Raji (cell line): Measurements from ENCODE around the gene HPCAL4.

Experiments used
- POLR2A ChIP-seq: IDR thresholded peaks from 2 replicates; pipeline ENCODE4 v1.6.1; 2011; ENCODE audit warnings: low read depth, low read length, control low read depth; ENCODE audit not compliant: insufficient read depth

Gene HPCAL4

DNA sequence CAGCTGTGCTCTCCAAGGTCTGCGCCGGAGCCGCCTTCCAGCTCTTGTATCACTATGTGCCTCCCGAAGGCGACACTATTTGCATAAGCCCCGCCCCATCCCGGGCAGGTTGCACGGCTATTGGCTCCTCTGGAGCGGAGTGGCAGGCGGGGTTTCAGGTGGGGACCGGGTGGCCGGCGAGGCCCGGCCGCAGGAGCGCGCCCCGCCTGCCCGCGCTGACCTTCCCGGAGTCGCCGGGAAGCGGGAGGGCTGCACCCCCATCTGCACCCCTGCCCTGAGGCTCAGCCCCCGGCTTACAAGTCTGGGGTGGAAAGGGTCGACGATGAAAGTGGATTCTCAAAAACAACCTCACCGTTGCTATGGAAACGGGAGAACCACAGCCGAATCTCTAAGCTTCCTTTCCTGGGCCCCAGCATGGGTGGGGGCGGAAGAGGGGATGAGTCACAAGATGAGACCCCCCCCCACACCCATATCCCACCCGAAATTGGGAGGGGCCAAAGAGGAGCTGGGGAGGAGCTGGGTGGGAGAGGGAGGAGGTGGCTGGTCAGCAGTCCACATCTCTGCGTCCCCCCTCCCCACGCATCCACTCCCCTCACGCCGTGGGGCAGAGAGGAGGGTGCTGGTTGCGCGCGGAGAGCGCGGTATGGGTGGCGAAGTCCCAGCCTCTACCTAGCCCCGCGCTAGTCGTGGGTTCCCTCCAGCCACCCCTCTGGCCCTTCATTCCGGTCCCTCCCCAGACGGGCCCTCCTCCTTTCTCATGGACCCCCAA is at the start of gene HPCAL4:
Gene HPCAL4 (minus strand): TSS at position 51 of the 769 bp plus-strand sequence. CDS start 6,830 bp downstream, outside the sequence.
- no peak for TF ChIP-seq POLR2A

DNA sequence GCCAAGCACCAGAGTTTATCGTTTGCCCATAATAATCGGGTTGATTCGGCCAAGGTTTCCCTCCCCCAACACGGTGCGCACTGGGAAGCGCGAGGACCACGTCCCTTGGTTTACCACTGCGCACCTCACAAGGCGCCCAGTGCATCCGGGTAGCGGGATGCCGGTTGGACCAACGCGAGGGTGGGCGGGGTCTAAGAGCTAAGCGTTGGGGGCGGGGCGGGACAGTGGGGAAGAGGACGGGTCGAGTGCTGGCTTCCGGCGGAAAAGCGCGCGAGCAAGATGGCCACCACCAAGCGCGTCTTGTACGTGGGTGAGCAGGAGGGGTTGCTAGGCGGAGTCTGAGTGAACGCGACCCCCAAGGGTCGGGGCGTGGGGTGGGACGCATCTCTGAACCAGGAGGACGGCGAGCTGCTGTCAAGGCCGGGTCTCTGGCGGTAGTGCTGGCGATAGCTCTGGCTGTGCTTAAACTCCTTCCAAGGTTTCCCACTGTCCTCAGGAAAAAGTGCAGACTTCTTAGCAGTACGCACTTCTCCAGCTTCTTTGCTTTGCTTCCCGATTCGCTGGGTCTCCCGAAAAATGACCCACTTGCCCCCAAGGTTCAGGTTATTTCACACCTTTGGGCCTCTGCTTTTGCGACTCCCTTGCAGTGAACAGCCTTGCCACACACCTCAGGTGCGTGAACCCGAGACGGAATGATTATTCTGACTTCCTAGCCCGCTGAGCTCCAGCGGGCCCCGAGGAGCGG is 47.6 kb upstream of the HPCAL4 start, which contains the start of gene PPIE:
Gene PPIE (plus strand): TSS at position 261 of the 745 bp plus-strand sequence. CDS start 19 bp downstream, at position 280.
- TF ChIP-seq POLR2A: peak; percentile 87

DNA sequence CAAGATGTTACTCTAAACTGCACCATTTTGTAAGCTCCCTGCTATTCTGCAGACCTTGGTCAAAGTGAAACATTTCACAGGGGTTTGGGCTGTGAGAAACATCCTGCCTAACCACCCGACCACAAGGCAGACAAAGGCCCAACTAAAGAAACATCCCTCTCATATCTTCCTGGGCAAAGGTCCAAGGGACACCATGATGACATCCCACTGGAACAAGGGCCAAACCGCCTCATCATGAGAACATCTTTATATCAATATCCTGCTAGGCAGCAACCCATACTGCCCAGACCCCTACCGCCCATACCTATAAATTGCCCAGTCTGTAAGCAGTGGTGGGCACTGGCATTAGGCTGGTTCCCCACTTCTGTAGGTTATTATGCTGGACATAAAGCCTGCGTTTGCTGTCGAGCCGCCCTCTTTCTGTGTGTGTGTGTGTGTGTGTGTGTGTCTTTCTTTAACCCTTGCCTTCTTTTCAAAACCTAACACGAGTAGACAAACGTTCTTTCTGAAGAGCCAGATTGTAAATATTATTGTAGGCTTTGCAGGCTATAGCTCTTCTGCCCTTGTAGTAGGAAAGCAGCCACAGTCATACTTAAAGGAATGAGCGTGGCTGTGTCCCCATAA is 46.4 kb upstream of the HPCAL4 start:
- TF ChIP-seq POLR2A: no peak

DNA sequence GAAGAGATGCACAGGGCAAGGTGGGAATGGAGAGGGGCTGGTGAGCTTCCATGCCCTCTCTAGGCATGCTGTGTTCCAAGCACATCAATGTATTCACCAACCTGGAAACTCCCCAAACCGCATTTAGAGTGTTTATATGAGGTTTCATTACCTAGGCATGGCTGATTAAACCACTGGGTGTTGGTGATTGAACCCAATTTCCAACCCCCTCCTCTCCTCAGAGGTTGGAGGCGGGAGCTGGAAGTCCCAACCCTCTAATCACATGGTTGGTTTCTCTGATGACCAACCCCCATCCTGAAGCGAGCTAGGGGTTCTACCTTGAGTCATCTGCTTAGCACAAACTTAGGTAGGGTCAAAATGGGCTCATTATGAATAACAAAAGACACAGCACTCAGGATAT is 44.5 kb upstream of the HPCAL4 start:
- no peak for TF ChIP-seq POLR2A

DNA sequence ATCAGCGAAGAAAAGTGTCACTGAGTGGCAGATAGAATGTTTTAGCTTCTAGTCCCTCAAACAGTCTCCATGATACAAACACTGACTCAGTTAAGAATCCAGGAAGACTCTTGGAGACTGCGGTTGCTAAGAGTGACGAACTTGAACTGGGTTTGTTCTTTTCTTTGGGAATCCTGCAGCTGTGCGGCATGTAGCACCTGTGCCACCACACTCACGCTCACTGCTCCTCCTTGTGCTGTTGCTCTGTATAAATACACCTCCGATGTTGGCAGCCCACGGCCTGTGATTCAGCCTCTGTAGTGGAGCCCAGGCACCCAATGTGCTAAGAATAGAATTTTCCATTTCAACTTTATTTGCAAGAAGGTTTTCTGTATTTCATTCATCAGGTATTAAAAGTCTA is 41.9 kb upstream of the HPCAL4 start:
- TF ChIP-seq POLR2A: no peak

DNA sequence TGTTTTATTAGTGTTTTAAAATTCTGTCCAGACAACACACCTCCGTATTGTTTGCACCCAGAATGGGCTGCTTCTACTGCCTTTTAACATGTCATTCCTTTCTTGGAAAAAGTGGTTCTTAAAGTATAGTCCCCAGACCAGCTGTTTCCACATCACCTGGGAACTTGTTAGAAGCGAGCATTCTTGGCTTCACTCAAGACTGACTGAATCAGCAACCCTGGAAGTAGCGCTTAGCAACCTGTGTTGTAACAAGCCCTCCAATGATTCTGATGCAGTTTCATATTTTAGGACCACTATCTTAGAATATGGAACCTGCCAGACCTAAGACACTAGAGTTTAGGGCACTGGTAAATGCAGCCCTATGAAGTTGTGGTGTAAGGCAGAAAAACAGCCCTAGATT is 41.5 kb upstream of the HPCAL4 start:
- TF ChIP-seq POLR2A: no peak

DNA sequence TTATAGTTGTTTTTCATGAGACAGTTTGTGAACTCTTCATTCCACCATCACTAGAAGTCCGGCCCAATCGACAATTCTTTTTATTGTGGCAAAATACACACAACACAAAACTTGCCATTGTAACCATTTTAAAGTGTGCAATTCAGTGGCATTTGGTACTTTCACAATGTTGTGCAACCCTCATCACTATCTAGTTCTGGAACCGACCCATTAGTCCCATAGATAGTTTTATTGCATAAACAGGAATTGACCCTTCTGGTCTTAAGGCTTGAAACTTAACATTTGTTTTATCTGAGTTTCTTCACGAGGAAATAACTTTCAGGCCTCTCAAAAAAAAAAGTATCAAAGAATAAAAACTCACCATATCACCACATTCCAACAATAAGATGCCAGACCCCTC is 38.6 kb upstream of the HPCAL4 start:
- no peak for TF ChIP-seq POLR2A

DNA sequence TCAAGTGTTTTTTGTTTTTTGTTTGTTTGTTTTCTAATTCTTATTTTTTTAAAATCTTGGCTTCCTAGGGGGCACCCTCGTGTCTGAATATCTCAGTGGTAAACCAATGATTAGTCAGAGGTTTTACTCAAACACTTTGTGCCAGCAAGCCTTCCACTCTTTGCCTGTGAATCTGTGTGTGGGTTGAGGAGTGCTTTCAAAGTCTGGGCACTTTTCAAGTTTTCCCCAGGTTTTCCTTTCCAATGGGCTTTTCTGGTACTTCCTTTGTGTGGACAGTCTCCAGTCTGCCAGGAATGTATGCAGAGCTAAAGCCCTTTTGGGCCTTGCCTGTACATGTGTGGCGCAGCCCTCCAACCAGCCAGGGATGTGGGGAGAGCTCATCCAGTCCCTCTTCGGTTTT is 37.8 kb upstream of the HPCAL4 start:
- TF ChIP-seq POLR2A: no peak

DNA sequence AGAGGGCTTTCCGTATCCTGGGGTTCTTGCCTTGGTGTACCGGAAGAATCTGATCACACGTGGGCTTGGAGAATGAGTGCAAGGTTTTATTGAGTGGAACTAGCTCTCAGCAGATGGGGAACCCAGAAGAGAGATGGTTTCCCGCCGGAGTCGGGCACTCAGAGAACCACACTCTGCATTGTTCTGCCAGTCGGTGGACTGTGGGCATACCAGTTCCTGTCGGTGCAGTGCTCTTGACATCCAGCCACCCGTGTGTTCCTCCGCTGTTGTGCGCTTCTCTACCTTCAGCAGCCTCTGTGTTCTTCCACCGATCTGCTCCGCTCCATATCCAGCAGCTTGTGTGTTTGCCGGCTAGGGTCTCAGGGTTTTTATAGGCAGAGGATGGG is 36.7 kb upstream of the HPCAL4 start:
- TF ChIP-seq POLR2A: no peak

DNA sequence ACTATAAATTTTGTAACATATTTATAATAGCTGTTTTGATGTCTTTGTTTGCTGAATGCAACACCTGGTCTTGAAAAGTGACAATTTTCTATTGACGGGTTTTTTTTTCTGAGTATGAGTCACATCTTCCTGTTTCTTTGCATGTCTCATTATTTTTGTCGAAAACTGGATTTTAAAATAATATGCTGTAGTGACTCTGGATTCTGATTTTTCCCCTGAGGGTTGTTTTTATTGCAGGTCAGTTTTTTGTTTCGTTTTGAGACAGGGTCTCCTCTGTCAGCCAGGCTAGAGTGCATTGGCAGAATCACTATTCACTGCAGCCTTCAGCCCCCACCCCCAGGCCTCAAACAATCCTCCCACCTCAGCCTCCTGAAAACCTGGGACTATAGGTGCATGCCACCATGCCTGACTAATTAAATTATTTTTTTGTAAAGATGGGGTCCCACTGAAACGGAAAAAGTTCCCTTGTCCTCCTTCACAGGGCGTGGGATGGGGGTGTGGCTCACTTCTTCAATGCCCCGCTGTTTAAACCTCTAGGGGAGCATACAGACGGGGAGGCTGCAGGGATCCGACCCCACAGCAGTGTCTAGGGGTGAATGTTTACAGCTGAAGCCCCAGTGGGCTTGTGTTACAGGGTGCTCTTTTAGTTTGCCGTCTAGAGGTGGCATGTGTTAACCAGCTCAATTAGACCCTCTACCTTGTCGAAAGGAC is 36.1 kb upstream of the HPCAL4 start:
- no peak for TF ChIP-seq POLR2A

DNA sequence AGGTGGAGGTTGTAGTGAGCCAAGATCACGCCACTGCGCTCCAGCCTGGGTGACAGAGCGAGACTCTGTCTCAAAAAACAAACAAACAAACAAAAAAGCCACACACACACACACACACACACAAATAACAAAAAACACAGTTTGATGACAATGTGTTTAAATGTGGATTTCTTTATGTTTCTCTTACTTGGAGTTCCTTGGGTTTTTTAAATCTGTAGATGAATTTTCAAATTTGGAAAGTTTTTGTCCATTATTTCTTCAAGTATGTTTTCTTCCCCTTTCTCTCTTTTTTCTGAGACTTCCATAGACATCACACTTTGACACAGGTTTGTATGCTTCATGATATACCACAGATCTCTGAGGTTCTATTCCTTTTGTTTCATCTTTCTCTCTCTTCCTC is 35.4 kb upstream of the HPCAL4 start:
- no peak for TF ChIP-seq POLR2A

DNA sequence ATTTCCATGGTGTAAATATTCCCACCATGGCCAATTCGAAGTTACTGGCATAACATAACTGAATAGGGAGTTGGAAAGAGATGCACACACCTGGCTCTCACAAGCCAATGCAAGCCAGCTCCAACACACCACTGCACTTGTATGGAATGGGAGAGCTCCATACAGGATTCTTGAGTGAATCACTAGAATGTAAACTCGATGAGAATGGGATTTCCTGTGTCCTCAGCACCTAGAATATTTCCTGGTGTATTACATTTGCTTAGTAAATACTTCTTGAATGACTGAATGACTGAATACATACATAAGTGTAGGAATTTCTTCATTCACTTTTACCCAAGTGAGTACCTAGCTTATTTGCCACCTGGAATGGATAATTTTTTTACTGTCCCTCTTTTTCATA is 31.3 kb upstream of the HPCAL4 start:
- TF ChIP-seq POLR2A: no peak

DNA sequence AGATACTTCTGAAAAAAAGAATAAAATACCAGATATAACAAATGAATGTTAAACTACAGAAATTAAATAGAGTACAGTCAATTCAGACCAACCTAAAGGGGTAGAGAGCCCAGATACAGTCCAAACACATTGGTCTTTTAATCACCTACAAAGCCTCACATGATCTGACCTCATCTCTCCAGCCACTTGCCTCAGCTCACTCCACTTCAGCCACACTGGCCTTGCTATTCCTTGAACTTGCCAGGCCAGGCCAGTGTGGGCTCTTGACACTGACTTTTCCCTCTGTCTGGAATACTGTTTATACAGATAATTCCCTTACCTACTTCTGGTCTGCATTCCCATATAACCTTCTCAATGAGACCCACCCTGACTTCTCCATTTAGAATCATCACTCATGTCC is 30.4 kb upstream of the HPCAL4 start:
- TF ChIP-seq POLR2A: no peak

DNA sequence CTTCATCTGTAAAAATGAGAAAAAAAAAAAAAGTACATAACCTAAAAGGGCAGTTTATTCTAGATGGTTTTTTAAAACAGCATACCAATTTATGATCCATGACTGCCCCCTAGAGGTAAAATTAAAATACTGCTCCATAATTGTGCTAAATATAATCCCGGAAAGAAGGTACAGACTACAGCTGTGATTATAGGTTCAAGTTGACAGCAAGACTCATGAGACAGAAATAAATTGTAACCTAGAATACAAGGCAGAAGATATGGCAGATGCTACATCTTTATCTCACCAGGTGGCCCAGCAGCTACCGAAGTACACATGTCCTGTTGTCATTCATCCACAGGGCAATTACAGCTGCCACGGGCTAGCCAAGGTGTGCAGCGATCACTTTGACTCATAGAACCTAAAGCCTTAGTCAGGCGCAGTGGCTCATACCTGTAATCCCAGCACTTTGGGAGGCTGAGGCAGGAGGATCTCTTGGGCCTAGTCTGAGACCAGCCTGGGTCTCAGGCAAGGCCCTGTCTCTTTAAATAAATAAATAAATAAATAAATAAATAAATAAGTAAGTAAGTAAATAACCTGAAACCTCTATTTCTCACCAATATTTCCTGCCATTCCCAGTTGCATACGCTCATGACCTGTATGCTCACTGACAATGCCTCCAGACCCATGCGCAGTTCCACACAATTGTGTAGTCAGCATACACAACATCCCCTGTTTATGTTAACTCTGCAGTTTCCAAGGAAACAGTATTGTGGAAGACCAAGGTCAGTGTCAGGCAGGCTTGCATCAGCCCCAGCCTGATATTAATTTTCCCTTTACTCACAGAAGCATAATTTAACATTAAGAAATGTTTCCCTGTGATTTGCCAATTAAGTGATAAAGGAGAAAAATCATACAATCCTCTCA is 29.1 kb upstream of the HPCAL4 start:
- no peak for TF ChIP-seq POLR2A
